LNCaP clone FGC (cell line): ENCODE measurements around the gene RTL10.

Source experiments
- DNase-seq: peaks from one replicate; pipeline ENCODE4 v3.0.0-alpha.2; 2011; ENCODE audit warnings: low read depth
- H3K4me3 ChIP-seq: 2 replicates; pipeline ENCODE4 v1.5.1; 2011; ENCODE audit warnings: mild to moderate bottlenecking, low read depth, low read length, control low read depth
- CTCF ChIP-seq: IDR thresholded peaks from 2 replicates; pipeline ENCODE4 v1.5.1; 2012; ENCODE audit warnings: mild to moderate bottlenecking; ENCODE audit not compliant: control insufficient read depth, insufficient read depth; ENCODE audit errors: extremely low read depth

The RTL10 gene, protein sequence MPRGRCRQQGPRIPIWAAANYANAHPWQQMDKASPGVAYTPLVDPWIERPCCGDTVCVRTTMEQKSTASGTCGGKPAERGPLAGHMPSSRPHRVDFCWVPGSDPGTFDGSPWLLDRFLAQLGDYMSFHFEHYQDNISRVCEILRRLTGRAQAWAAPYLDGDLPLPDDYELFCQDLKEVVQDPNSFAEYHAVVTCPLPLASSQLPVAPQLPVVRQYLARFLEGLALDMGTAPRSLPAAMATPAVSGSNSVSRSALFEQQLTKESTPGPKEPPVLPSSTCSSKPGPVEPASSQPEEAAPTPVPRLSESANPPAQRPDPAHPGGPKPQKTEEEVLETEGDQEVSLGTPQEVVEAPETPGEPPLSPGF

GRCh38 chr22:19854778-19855503 lies at the start of gene RTL10, which contains the start of gene GNB1L:
Gene RTL10 (minus strand): TSS chr22:19854874. CDS start chr22:19852261, 2,613 bp downstream.
Gene GNB1L (minus strand): TSS chr22:19854874. CDS start chr22:19821355, 33,519 bp downstream.
- TF ChIP-seq CTCF: 0 out of 2 replicates have a peak, but pooled peaks have one; percentile 24
- DNase-seq: peak; percentile 88
- H3K4me3 ChIP-seq: peak within 1 kb of the TSS; percentile 94

DNA sequence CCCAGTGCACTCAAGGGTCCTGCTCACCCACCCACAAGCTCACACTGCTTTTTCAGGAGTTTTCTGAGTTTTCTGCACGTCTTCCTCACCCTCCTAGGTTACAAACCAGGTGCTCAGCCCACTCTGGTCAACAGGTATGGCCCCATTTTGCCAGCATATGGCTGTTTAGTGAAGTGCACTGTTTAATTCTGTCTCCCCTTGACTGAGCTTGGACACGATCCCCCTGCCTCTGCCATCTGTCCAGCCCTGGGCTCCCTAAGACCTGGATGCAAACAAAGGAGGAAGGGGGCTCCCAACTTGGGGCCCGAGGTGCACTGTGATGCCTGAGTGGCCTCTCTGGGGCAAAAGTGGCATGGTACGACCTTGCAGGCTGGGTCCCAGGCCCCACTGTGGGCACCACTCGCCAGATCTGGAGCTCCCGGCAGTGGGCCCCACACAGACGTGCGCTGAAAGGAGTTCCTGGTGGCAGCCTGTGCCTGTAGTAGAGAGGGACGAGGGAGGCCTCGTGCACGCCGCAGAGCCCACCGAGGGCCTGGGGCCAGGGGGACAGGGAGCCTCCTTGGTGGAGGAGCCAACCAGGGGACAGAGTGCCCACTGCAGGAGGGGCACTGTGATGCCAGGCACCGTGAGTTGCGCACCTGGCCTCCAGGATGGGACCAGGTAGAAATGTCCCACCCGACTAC lies 49.6 kb upstream of the RTL10 start:
- no peak for DNase-seq
- H3K4me3 ChIP-seq: no peak overlapping the region
- TF ChIP-seq CTCF: no peak

GRCh38 chr22:19903513-19903912 lies 48.8 kb upstream of the RTL10 start:
- TF ChIP-seq CTCF: no peak
- no peak overlapping the region for H3K4me3 ChIP-seq
- DNase-seq: no peak

GRCh38 chr22:19903031-19903430 lies 48.4 kb upstream of the RTL10 start:
- DNase-seq: no peak
- H3K4me3 ChIP-seq: no peak overlapping the region
- TF ChIP-seq CTCF: no peak

GRCh38 chr22:19902245-19902715 lies 47.6 kb upstream of the RTL10 start:
- no peak for DNase-seq
- TF ChIP-seq CTCF: no peak
- no peak overlapping the region for H3K4me3 ChIP-seq

DNA sequence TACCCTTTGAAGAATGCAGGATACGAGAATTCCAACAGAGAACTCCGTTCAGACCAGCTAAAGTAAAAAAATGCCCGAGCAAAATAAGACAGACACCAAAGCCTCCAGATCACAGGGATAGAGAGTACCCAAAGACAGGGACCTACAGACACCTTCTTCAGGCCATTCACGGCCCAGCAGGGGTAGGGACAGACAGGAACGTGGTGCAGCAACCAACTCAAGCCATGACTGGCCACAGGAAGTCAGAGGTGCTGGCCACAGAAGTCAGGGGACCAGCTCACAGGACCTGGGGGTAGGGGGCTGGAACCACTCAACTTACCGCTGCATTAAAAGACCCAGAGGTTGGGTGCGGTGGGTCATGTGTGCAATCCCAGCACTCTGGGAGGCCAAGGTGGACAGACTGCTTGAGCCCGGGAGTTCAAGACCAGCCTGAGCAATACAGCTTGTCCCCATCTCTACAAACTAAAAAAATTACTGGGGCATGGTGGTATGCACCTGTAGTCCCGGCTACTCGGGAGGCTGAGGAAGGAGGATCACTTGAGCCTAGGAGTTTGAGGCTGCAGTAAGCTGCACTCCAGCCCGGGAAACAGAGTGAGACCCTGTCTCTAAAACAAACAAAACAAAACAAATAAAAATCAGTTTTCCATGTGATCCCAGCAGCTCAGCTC lies 47.0 kb upstream of the RTL10 start:
- no peak overlapping the region for H3K4me3 ChIP-seq
- no peak for DNase-seq
- TF ChIP-seq CTCF: no peak
